Colon (tissue), 2 donors: ENCODE results near the gene GRM7.

ENCODE experiments used
- FAIRE-seq: peaks from 2 replicates; lab custom pipeline; 2012; peaks lifted over from hg19 to GRCh38; lab: Jason Lieb, UNC
- donor health status: control.
- donor health status: control.

The GRM7 gene

GRCh38 chr3:7658294-7658693 lies 797.4 kb downstream of the GRM7 start:
- no peak for FAIRE-seq

- no peak for FAIRE-seq
Measured at GRCh38 chr3:7659079-7659478, 798.2 kb downstream of the GRM7 start.

- FAIRE-seq = no peak
Measured at GRCh38 chr3:7663771-7664170, 802.9 kb downstream of the GRM7 start.

GRCh38 chr3:7667774-7668173 lies 806.9 kb downstream of the GRM7 start:
- FAIRE-seq = no peak

- no peak for FAIRE-seq
Measured at GRCh38 chr3:7669641-7670040, 808.7 kb downstream of the GRM7 start.

GRCh38 chr3:7678521-7678920 lies 817.6 kb downstream of the GRM7 start:
- FAIRE-seq = no peak

GRCh38 chr3:7682822-7683229 lies 821.9 kb downstream of the GRM7 start:
- no peak for FAIRE-seq

GRCh38 chr3:7683426-7683825 lies 822.5 kb downstream of the GRM7 start:
- FAIRE-seq = no peak

- FAIRE-seq = no peak
Measured at GRCh38 chr3:7684182-7684715, 823.3 kb downstream of the GRM7 start.

GRCh38 chr3:7687428-7688147 lies 826.7 kb downstream of the GRM7 start:
- no peak for FAIRE-seq

GRCh38 chr3:7692866-7693265 lies 832.0 kb downstream of the GRM7 start:
- FAIRE-seq = no peak

- no peak for FAIRE-seq
Measured at GRCh38 chr3:7693976-7694375, 833.1 kb downstream of the GRM7 start.

- no peak for FAIRE-seq
Measured at GRCh38 chr3:7695049-7695448, 834.1 kb downstream of the GRM7 start.

- FAIRE-seq = no peak
Measured at GRCh38 chr3:7696320-7696719, 835.4 kb downstream of the GRM7 start.

- no peak for FAIRE-seq
Measured at GRCh38 chr3:7697548-7697947, 836.6 kb downstream of the GRM7 start.

GRCh38 chr3:7700539-7700938 lies 839.6 kb downstream of the GRM7 start:
- no peak for FAIRE-seq

GRCh38 chr3:7700977-7701376 lies 840.1 kb downstream of the GRM7 start:
- no peak for FAIRE-seq

GRCh38 chr3:7707187-7707586 lies 846.3 kb downstream of the GRM7 start:
- FAIRE-seq = no peak

GRCh38 chr3:7709376-7710082 lies 848.6 kb downstream of the GRM7 start:
- no peak for FAIRE-seq

GRCh38 chr3:7710284-7710683 lies 849.4 kb downstream of the GRM7 start:
- FAIRE-seq = no peak

- no peak for FAIRE-seq
Measured at GRCh38 chr3:7713724-7714123, 852.8 kb downstream of the GRM7 start.

- no peak for FAIRE-seq
Measured at GRCh38 chr3:7720649-7721297, 859.9 kb downstream of the GRM7 start.

- FAIRE-seq = no peak
Measured at GRCh38 chr3:7721869-7722268, 861.0 kb downstream of the GRM7 start.
